WTC11 (cell line): Measurements from ENCODE around the gene UBE2H. TPM values are rescaled to one million over a fixed set of nuclear protein-coding genes. Genes with fewer than 3 reads are reported as not detected.

Source experiments
- ATAC-seq: fragments of 200-7000 bp; cut with Tn5 transposase; 2 replicates; pipeline ENCODE4 v1.10.0; 2021; ENCODE audit warnings: mild to moderate bottlenecking, moderate library complexity
- CTCF ChIA-PET: fragments of 300-600 bp; sonication (Branson Sonifier 250); formaldehyde crosslinking; loops from one replicate; lab custom pipeline; 2021; ENCODE audit warnings: antibody characterized with exemption; lab: Charles Lee
- POLR2A ChIA-PET: fragments of 350-600 bp; sonication (Branson Sonifier 250); formaldehyde crosslinking; loops from one replicate; lab custom pipeline; 2021; ENCODE audit warnings: antibody characterized with exemption; lab: Charles Lee
- DNase-seq: peaks from one replicate; pipeline ENCODE4 v3.0.0; 2021; ENCODE audit warnings: low spot score
- H3K27ac Mint-ChIP-seq: 2 replicates; pipeline ENCODE4 v1.8.0; 2021; ENCODE audit warnings: mixed read lengths
- H3K27me3 Mint-ChIP-seq: 2 replicates; pipeline ENCODE4 v1.8.0; 2021; ENCODE audit warnings: low read depth, mild to moderate bottlenecking, moderate library complexity, mixed read lengths
- H3K36me3 Mint-ChIP-seq: 2 replicates; pipeline ENCODE4 v1.8.0; 2021; ENCODE audit warnings: mixed read lengths
- H3K4me1 Mint-ChIP-seq: 2 replicates; pipeline ENCODE4 v1.8.0; 2022; ENCODE audit warnings: mixed read lengths
- H3K4me3 Mint-ChIP-seq: 2 replicates; pipeline ENCODE4 v1.8.0; 2021; ENCODE audit warnings: mild to moderate bottlenecking, moderate library complexity, mixed read lengths
- H3K9me3 Mint-ChIP-seq: 2 replicates; pipeline ENCODE4 v1.8.0; 2021; ENCODE audit warnings: mixed read lengths
- CBFB ChIP-seq: sonication (generic); formaldehyde crosslinking; IDR thresholded peaks from 2 replicates; pipeline ENCODE4 v1.8.1; 2022; ENCODE audit warnings: mild to moderate bottlenecking, low read depth, missing genetic modification reagents
- CREM ChIP-seq: sonication (generic); formaldehyde crosslinking; IDR thresholded peaks from 2 replicates; pipeline ENCODE4 v1.8.1; 2022; ENCODE audit warnings: mild to moderate bottlenecking, missing genetic modification reagents, moderate library complexity
- CTCF ChIP-seq: fragments of 200-600 bp; IDR thresholded peaks from 2 replicates; pipeline ENCODE4 v1.8.0; 2022; ENCODE audit warnings: antibody characterized with exemption
- ELF4 ChIP-seq: sonication (generic); formaldehyde crosslinking; IDR thresholded peaks from 2 replicates; pipeline ENCODE4 v1.8.1; 2022; ENCODE audit warnings: low read depth, mild to moderate bottlenecking, moderate library complexity, missing genetic modification reagents
- EMX1 ChIP-seq: fragments of 250-450 bp; sonication (Bioruptor Pico); IDR thresholded peaks from 2 replicates; pipeline ENCODE4 v1.8.0; 2021; ENCODE audit warnings: mild to moderate bottlenecking
- ESRRA ChIP-seq: sonication (generic); formaldehyde crosslinking; IDR thresholded peaks from 2 replicates; pipeline ENCODE4 v1.8.1; 2022; ENCODE audit warnings: mild to moderate bottlenecking, missing genetic modification reagents, borderline replicate concordance
- ETV6 ChIP-seq: sonication (generic); formaldehyde crosslinking; IDR thresholded peaks from 2 replicates; pipeline ENCODE4 v1.8.1; 2022; ENCODE audit warnings: mild to moderate bottlenecking, missing genetic modification reagents
- FOXJ3 ChIP-seq: sonication (generic); formaldehyde crosslinking; IDR thresholded peaks from 2 replicates; pipeline ENCODE4 v1.9.0; 2021; ENCODE audit warnings: missing genetic modification reagents, mild to moderate bottlenecking, borderline replicate concordance
- GRHL2 ChIP-seq: fragments of 250-450 bp; sonication (Bioruptor Pico); IDR thresholded peaks from 2 replicates; pipeline ENCODE4 v1.8.0; 2022; ENCODE audit warnings: mild to moderate bottlenecking, moderate library complexity; ENCODE audit not compliant: insufficient replicate concordance, severe bottlenecking
- GTF2I ChIP-seq: fragments of 250-450 bp; sonication (Bioruptor Pico); conservative IDR thresholded peaks from 2 replicates; pipeline ENCODE4 v1.4.0; 2021; ENCODE audit warnings: mild to moderate bottlenecking
- KAT7 ChIP-seq: sonication (generic); formaldehyde crosslinking; IDR thresholded peaks from 2 replicates; pipeline ENCODE4 v1.8.1; 2023; ENCODE audit warnings: missing genetic modification reagents, mild to moderate bottlenecking, borderline replicate concordance
- MAX ChIP-seq: sonication (generic); formaldehyde crosslinking; IDR thresholded peaks from 2 replicates; pipeline ENCODE4 v1.8.0; 2022; ENCODE audit warnings: mild to moderate bottlenecking, missing genetic modification reagents
- MYBL2 ChIP-seq: sonication (generic); formaldehyde crosslinking; IDR thresholded peaks from 2 replicates; pipeline ENCODE4 v1.8.1; 2023; ENCODE audit warnings: mild to moderate bottlenecking, moderate library complexity, missing genetic modification reagents
- NFATC4 ChIP-seq: fragments of 250-450 bp; sonication (Bioruptor Pico); IDR thresholded peaks from 2 replicates; pipeline ENCODE4 v1.9.0; 2021; ENCODE audit warnings: mild to moderate bottlenecking
- NFE2L1 ChIP-seq: sonication (generic); formaldehyde crosslinking; IDR thresholded peaks from 2 replicates; pipeline ENCODE4 v1.8.1; 2023; ENCODE audit warnings: missing genetic modification reagents
- NFYB ChIP-seq: sonication (generic); formaldehyde crosslinking; conservative IDR thresholded peaks from 2 replicates; pipeline ENCODE4 v1.8.0; 2022; ENCODE audit warnings: low read depth, missing genetic modification reagents
- NR1H2 ChIP-seq: sonication (generic); formaldehyde crosslinking; IDR thresholded peaks from 2 replicates; pipeline ENCODE4 v1.9.0; 2021; ENCODE audit warnings: mild to moderate bottlenecking, moderate library complexity, missing genetic modification reagents
- RELA ChIP-seq: sonication (generic); formaldehyde crosslinking; IDR thresholded peaks from 2 replicates; pipeline ENCODE4 v1.8.1; 2022; ENCODE audit warnings: missing genetic modification reagents, mild to moderate bottlenecking, borderline replicate concordance
- STAT6 ChIP-seq: sonication (generic); formaldehyde crosslinking; conservative IDR thresholded peaks from 2 replicates; pipeline ENCODE4 v1.8.1; 2023; ENCODE audit warnings: mild to moderate bottlenecking, low read depth, missing genetic modification reagents, moderate library complexity
- TCF7 ChIP-seq: sonication (generic); formaldehyde crosslinking; IDR thresholded peaks from 2 replicates; pipeline ENCODE4 v1.8.0; 2022; ENCODE audit warnings: mild to moderate bottlenecking, low read depth, missing genetic modification reagents, moderate library complexity
- TEAD1 ChIP-seq: sonication (generic); formaldehyde crosslinking; IDR thresholded peaks from 2 replicates; pipeline ENCODE4 v1.8.0; 2022; ENCODE audit warnings: mild to moderate bottlenecking, missing genetic modification reagents
- TEAD4 ChIP-seq: sonication (generic); formaldehyde crosslinking; IDR thresholded peaks from 2 replicates; pipeline ENCODE4 v1.8.0; 2022; ENCODE audit warnings: mild to moderate bottlenecking, missing genetic modification reagents
- TP53 ChIP-seq: sonication (generic); formaldehyde crosslinking; IDR thresholded peaks from 2 replicates; pipeline ENCODE4 v1.8.1; 2023; ENCODE audit warnings: mild to moderate bottlenecking, missing genetic modification reagents
- ZNF263 ChIP-seq: sonication (generic); formaldehyde crosslinking; IDR thresholded peaks from 2 replicates; pipeline ENCODE4 v1.8.1; 2022; ENCODE audit warnings: low read depth, mild to moderate bottlenecking, moderate library complexity, missing genetic modification reagents
- ZNF317 ChIP-seq: sonication (generic); formaldehyde crosslinking; IDR thresholded peaks from 2 replicates; pipeline ENCODE4 v1.8.1; 2023; ENCODE audit warnings: low read depth, mild to moderate bottlenecking, moderate library complexity, missing genetic modification reagents, borderline replicate concordance
- ZNF396 ChIP-seq: fragments of 250-450 bp; sonication (Bioruptor Pico); IDR thresholded peaks from 2 replicates; pipeline ENCODE4 v1.8.0; 2021; ENCODE audit warnings: mild to moderate bottlenecking, moderate library complexity, borderline replicate concordance
- ZNF423 ChIP-seq: fragments of 250-450 bp; sonication (Bioruptor Pico); IDR thresholded peaks from 2 replicates; pipeline ENCODE4 v2.1.2; 2022; ENCODE audit warnings: mild to moderate bottlenecking, moderate library complexity
- ZNF512 ChIP-seq: sonication (generic); formaldehyde crosslinking; IDR thresholded peaks from 2 replicates; pipeline ENCODE4 v1.8.1; 2022; ENCODE audit warnings: missing genetic modification reagents, borderline replicate concordance
- total RNA-seq: library from RNA; stranded (reverse); gene quantifications from 3 replicates; pipeline ENCODE4 v1.2.3, GENCODE V29; 2021
- TF ChIP-seq, protein P1 (sequence below): sonication (generic); formaldehyde crosslinking; IDR thresholded peaks from 2 replicates; pipeline ENCODE4 v1.8.0; 2022; ENCODE audit warnings: mild to moderate bottlenecking, missing genetic modification reagents
- TF ChIP-seq, protein P2 (sequence below): sonication (generic); formaldehyde crosslinking; IDR thresholded peaks from 2 replicates; pipeline ENCODE4 v1.8.1; 2022; ENCODE audit warnings: mild to moderate bottlenecking, missing genetic modification reagents, moderate library complexity, borderline replicate concordance

Gene UBE2H
- total RNA-seq, 1 experiment from 2014 or later, result 55.0 TPM

GRCh38 chr7:129843365-129843898 is 109.3 kb downstream of the UBE2H start (continued):
- TF ChIP-seq CTCF (no peak), ETV6 (CRISPR knock-in tag) (peak; percentile 95), GTF2I (CRISPR knock-in tag) (0 out of 2 replicates have a peak, but pooled peaks have one; percentile 8), MYBL2 (CRISPR knock-in tag) (no peak), KAT7 (CRISPR knock-in tag) (no peak), NR1H2 (no peak), CREM (CRISPR knock-in tag) (0 out of 2 replicates have a peak, but pooled peaks have one; percentile 43), ZNF423 (CRISPR knock-in tag) (no peak), STAT6 (CRISPR knock-in tag) (no peak), TCF7 (no peak), NFATC4 (CRISPR knock-in tag) (no peak), CBFB (no peak), ZNF263 (peak; percentile 99), ESRRA (CRISPR knock-in tag) (no peak), TP53 (CRISPR knock-in tag) (no peak), NFE2L1 (CRISPR knock-in tag) (peak; percentile 67; the same call in 1 of the 2 replicates), MAX (CRISPR knock-in tag) (no peak; the same call in 1 of the 2 replicates), TEAD1 (CRISPR knock-in tag) (peak; percentile 92; the same call in 1 of the 2 replicates), FOXJ3 (CRISPR knock-in tag) (0 out of 2 replicates have a peak, but pooled peaks have one; percentile 9), TEAD4 (CRISPR knock-in tag) (no peak), ELF4 (CRISPR knock-in tag) (no peak)
- TF ChIP-seq, protein P1, sequence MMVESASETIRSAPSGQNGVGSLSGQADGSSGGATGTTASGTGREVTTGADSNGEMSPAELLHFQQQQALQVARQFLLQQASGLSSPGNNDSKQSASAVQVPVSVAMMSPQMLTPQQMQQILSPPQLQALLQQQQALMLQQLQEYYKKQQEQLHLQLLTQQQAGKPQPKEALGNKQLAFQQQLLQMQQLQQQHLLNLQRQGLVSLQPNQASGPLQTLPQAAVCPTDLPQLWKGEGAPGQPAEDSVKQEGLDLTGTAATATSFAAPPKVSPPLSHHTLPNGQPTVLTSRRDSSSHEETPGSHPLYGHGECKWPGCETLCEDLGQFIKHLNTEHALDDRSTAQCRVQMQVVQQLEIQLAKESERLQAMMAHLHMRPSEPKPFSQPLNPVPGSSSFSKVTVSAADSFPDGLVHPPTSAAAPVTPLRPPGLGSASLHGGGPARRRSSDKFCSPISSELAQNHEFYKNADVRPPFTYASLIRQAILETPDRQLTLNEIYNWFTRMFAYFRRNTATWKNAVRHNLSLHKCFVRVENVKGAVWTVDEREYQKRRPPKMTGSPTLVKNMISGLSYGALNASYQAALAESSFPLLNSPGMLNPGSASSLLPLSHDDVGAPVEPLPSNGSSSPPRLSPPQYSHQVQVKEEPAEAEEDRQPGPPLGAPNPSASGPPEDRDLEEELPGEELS (CRISPR knock-in tag), result peak; percentile 90; the same call in 1 of the 2 replicates

DNA sequence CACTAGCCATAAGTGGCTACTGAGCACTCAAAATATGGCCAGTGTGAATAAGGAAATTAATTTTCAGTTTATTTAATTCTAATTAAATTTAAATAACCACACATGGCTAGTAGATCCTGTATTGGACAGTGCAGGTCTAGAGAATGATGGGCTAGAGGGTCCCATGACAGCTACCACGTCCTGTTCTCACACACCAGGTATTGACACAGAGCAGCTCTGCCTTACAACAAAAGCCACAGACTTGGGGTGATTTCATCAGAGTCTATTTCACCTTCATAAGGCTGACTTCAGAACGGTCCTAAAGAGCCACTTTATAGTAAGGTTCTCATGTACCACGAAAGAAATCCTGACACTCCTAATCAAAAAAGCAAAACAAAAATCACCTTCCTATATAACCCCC is 111.3 kb downstream of the UBE2H start:
- ATAC-seq (no peak), DNase-seq (no peak)
- POLR2A ChIA-PET, result no interaction called here
- CTCF ChIA-PET, result interaction anchor here (2.6 kb wide), 1 partner anchor 12 kb away, joined by 13 read pairs; no protein-coding TSS in a partner anchor
- Mint-ChIP-seq H3K27me3 (no peaks in the 10 kb centered on the region), H3K9me3 (no peaks in the 10 kb centered on the region), H3K4me1 (peaks cover 74% of the 10 kb centered on the region), H3K4me3 (no peak overlapping the region), H3K27ac (peak overlapping the region; percentile 77), H3K36me3 (peaks cover 9% of the 10 kb centered on the region)
- no peak for TF ChIP-seq ZNF512 (CRISPR knock-in tag)
- TF ChIP-seq ZNF396, result no peak
- TF ChIP-seq KAT7 (CRISPR knock-in tag), result no peak
- no peak for TF ChIP-seq GRHL2 (CRISPR knock-in tag)
- no peak for TF ChIP-seq EMX1 (CRISPR knock-in tag)
- TF ChIP-seq FOXJ3 (CRISPR knock-in tag), result no peak
- TF ChIP-seq ZNF317 (CRISPR knock-in tag), result no peak
- TF ChIP-seq, protein P2, sequence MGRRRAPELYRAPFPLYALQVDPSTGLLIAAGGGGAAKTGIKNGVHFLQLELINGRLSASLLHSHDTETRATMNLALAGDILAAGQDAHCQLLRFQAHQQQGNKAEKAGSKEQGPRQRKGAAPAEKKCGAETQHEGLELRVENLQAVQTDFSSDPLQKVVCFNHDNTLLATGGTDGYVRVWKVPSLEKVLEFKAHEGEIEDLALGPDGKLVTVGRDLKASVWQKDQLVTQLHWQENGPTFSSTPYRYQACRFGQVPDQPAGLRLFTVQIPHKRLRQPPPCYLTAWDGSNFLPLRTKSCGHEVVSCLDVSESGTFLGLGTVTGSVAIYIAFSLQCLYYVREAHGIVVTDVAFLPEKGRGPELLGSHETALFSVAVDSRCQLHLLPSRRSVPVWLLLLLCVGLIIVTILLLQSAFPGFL (CRISPR knock-in tag), result no peak
- no peak for TF ChIP-seq RELA (CRISPR knock-in tag)
- no peak for TF ChIP-seq NFYB
